Measurements from ENCODE around the gene ZNF622.
"Not testable (repeated sequence)": the region's sequence is repeated elsewhere in the genome, so short reads cannot be mapped to it uniquely, and the experiment has no call there.

ZNF622 gene

GRCh38 chr5:16480144-16480543, 14.5 kb upstream of the ZNF622 start:
- Histone ChIP-seq H3K36me3 (ENCODE audit: control insufficient read depth, insufficient read depth, low read length) (no peaks in the 10 kb centered on the region), H3K9me3 (ENCODE audit: control insufficient read depth, insufficient read depth, low read length) (no peaks in the 10 kb centered on the region), H3K27me3 (ENCODE audit: control insufficient read depth, insufficient read depth, low read length) (no peaks in the 10 kb centered on the region; the same call in 1 of the 2 replicates), H3K9ac (ENCODE audit: low read depth, low read length) (no peak overlapping the region), H3K4me1 (ENCODE audit: control insufficient read depth, insufficient read depth, low read length) (no peaks in the 10 kb centered on the region), H3K27ac (ENCODE audit: low read depth, low read length) (no peak overlapping the region), H3K4me3 (ENCODE audit: low read depth, low read length) (no peak overlapping the region)

GRCh38 chr5:16477541-16477940, 11.9 kb upstream of the ZNF622 start:
- Histone ChIP-seq H3K27ac (ENCODE audit: low read depth, low read length) (no peak overlapping the region), H3K9ac (ENCODE audit: low read depth, low read length) (no peak overlapping the region), H3K36me3 (ENCODE audit: control insufficient read depth, insufficient read depth, low read length) (no peaks in the 10 kb centered on the region), H3K4me1 (ENCODE audit: control insufficient read depth, insufficient read depth, low read length) (no peaks in the 10 kb centered on the region), H3K4me3 (ENCODE audit: low read depth, low read length) (no peak overlapping the region), H3K27me3 (ENCODE audit: control insufficient read depth, insufficient read depth, low read length) (no peaks in the 10 kb centered on the region), H3K9me3 (ENCODE audit: control insufficient read depth, insufficient read depth, low read length) (no peaks in the 10 kb centered on the region)

DNA sequence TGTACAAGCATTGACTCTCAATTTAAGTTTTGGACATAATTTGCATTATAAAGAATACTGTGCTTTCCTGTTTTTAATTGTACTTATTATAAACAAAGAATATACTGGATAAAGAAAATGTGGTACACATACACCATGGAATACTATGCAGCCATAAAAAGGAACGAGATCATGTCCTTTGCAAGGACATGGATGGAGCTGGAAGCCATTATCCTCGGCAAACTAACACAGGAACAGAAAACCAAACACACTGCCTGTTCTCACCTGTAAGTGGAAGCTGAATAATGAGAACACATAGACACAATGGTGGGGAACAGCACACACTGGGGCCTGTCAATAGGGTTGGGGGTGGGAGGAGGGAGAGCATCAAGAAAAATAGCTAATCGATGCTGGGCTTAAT, 10.8 kb upstream of the ZNF622 start:
- not testable (repeated sequence) for H3K27ac ChIP-seq (ENCODE audit: low read depth, low read length); H3K4me1 ChIP-seq (ENCODE audit: control insufficient read depth, insufficient read depth, low read length); H3K36me3 ChIP-seq (ENCODE audit: control insufficient read depth, insufficient read depth, low read length); H3K27me3 ChIP-seq (ENCODE audit: control insufficient read depth, insufficient read depth, low read length); H3K9me3 ChIP-seq (ENCODE audit: control insufficient read depth, insufficient read depth, low read length); H3K9ac ChIP-seq (ENCODE audit: low read depth, low read length); H3K4me3 ChIP-seq (ENCODE audit: low read depth, low read length)

- no peak overlapping the region for H3K4me3 ChIP-seq (ENCODE audit: low read depth, low read length)
- H3K9me3 ChIP-seq (ENCODE audit: control insufficient read depth, insufficient read depth, low read length): no peaks in the 10 kb centered on the region
- H3K9ac ChIP-seq (ENCODE audit: low read depth, low read length): no peak overlapping the region
- no peaks in the 10 kb centered on the region for H3K27me3 ChIP-seq (ENCODE audit: control insufficient read depth, insufficient read depth, low read length)
- no peaks in the 10 kb centered on the region for H3K4me1 ChIP-seq (ENCODE audit: control insufficient read depth, insufficient read depth, low read length)
- H3K27ac ChIP-seq (ENCODE audit: low read depth, low read length): no peak overlapping the region
- H3K36me3 ChIP-seq (ENCODE audit: control insufficient read depth, insufficient read depth, low read length): no peaks in the 10 kb centered on the region
Observed at GRCh38 chr5:16471387-16471786, 5.8 kb upstream of the ZNF622 start.

DNA sequence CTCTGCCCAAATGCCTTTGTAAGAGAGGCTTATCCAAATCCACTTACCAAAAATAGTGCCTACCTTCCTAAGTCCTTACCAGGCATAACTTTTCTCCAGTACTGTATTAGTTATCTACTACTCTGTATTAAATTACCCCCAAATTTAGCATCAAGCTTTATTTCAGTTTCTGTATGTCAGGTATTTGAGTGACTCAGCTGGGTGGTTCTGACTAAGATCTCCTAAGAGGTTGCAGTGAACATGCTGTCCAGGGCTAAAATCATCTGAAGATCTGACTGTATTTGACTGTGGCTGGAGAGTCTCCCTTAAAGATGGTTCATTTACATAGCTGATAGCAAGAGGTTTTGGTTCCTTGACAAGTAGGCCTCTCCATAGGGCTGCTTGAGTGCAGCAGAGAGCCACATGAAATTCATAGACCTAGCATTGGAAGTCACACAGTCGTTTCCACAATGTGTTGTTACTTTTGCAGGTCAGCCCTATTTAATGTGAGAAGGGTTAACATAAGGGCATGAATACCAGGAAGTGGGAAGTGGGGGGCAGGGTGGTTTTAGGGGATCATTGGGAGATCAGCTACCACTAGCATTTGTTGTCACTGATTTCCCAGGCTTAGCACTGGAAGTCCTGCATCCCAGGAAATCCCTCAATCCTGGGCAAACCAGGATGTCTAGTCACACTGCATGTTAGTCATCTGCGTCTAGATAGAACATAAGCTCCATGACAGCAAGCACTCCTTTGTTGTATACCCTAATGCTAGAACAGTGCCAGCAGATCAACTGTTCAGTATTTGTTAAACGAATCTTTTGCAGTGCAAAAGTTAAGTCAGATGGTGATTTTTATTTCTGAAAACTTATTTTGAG, 2.0 kb upstream of the ZNF622 start:
- Histone ChIP-seq H3K36me3 (ENCODE audit: control insufficient read depth, insufficient read depth, low read length) (peaks cover 10% of the 10 kb centered on the region), H3K4me1 (ENCODE audit: control insufficient read depth, insufficient read depth, low read length) (no peaks in the 10 kb centered on the region), H3K27me3 (ENCODE audit: control insufficient read depth, insufficient read depth, low read length) (no peaks in the 10 kb centered on the region), H3K27ac (ENCODE audit: low read depth, low read length) (no peak overlapping the region), H3K9ac (ENCODE audit: low read depth, low read length) (no peak overlapping the region), H3K9me3 (ENCODE audit: control insufficient read depth, insufficient read depth, low read length) (no peaks in the 10 kb centered on the region), H3K4me3 (ENCODE audit: low read depth, low read length) (no peak overlapping the region)

DNA sequence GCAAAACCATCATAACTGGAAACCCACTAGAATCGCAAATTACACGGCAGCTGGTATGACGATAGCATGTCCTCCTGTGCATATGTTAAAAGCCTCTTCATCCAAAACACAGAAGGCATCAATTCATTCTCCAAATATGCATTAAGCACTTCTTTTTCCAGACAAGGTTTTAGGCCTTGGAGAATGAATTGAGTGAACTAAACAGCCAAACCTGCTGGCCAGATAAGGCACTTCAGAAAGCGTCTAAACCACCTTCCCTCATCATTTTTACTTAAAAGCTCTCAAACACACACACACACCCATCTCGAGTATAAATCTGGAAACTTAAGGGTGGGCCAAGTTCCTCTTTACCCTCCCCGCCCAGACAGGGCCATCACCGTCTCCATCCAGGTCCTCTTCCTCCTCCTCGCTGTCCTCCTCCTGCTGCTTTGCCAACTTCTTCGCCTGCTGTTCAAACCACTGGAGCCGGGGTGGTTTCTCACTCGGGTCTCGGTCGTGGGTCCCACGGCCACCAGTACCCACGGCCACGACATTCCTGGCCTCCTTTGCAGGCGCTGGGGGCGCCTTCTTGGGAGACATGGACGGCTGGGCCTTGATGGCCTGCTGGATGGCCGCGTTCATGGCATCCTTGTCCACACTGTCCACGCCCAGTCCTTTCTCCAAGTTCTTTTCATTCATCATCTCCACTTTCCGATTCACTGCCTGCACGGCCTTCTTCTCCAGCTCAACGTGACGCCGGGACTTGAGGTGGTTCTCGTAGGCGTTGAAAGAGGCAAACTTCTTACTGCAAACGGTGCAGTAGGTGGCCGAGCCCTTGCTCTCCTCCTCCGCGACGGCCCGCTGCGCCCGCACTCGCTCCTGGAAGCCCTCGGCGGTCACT, 696 bp downstream of the ZNF622 start:
- Histone ChIP-seq H3K4me1 (ENCODE audit: control insufficient read depth, insufficient read depth, low read length) (no peaks in the 10 kb centered on the region), H3K27ac (ENCODE audit: low read depth, low read length) (peak overlapping the region; percentile 32), H3K9me3 (ENCODE audit: control insufficient read depth, insufficient read depth, low read length) (no peaks in the 10 kb centered on the region), H3K27me3 (ENCODE audit: control insufficient read depth, insufficient read depth, low read length) (no peaks in the 10 kb centered on the region), H3K4me3 (ENCODE audit: low read depth, low read length) (peak overlapping the region; percentile 97), H3K36me3 (ENCODE audit: control insufficient read depth, insufficient read depth, low read length) (peaks cover 34% of the 10 kb centered on the region), H3K9ac (ENCODE audit: low read depth, low read length) (peak overlapping the region; percentile 80)

- Histone ChIP-seq H3K9me3 (ENCODE audit: control insufficient read depth, insufficient read depth, low read length) (no peaks in the 10 kb centered on the region), H3K27me3 (ENCODE audit: control insufficient read depth, insufficient read depth, low read length) (no peaks in the 10 kb centered on the region), H3K4me1 (ENCODE audit: control insufficient read depth, insufficient read depth, low read length) (no peaks in the 10 kb centered on the region), H3K27ac (ENCODE audit: low read depth, low read length) (no peak overlapping the region), H3K36me3 (ENCODE audit: control insufficient read depth, insufficient read depth, low read length) (peaks cover 41% of the 10 kb centered on the region), H3K9ac (ENCODE audit: low read depth, low read length) (no peak overlapping the region), H3K4me3 (ENCODE audit: low read depth, low read length) (peak overlapping the region; percentile 97)
Observed at GRCh38 chr5:16464231-16464630, 1.4 kb downstream of the ZNF622 start.

DNA sequence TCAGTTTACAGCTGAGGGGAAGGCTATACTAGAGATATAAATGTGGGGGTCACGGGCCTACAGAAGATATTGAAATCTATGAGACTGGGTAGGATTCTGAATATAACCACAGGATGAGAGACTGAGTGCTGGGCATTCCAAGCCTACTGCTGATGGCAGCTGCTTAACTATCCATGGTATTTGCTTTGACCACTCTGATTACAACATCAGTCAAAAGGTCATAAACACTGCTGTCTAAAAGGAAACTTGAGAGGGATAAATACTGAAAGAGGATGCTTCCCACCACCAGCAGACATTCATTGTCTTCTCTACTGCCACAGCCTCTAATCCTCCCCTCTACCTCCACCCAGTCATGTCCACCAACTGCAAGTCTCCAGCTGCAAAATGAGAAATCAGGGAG, 3.8 kb downstream of the ZNF622 start:
- Histone ChIP-seq H3K27ac (ENCODE audit: low read depth, low read length) (no peak overlapping the region), H3K4me1 (ENCODE audit: control insufficient read depth, insufficient read depth, low read length) (no peaks in the 10 kb centered on the region), H3K4me3 (ENCODE audit: low read depth, low read length) (no peak overlapping the region), H3K9me3 (ENCODE audit: control insufficient read depth, insufficient read depth, low read length) (no peaks in the 10 kb centered on the region), H3K27me3 (ENCODE audit: control insufficient read depth, insufficient read depth, low read length) (no peaks in the 10 kb centered on the region), H3K36me3 (ENCODE audit: control insufficient read depth, insufficient read depth, low read length) (peaks cover 64% of the 10 kb centered on the region), H3K9ac (ENCODE audit: low read depth, low read length) (no peak overlapping the region)

DNA sequence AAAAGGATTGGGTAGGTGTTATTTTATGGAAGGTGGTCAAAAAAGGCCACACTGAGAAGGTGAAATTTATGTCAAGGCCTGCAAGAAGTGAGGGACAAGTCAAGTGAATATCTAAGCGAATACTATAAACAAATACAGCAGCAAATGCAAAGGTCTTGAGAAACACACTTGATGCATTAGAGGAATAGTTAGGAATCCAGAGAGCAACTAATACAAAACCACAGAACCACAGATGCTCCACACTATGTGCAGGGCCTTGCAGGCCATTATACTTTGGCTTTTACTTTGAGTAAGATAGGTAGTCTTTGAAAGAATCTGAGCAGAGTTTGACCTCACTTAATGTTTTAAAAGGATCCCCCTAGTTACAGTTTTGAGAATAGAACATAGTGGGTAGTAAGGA, 4.6 kb downstream of the ZNF622 start:
- Histone ChIP-seq H3K4me1 (ENCODE audit: control insufficient read depth, insufficient read depth, low read length) (0 out of 2 replicates have a peak, but pooled peaks cover 1% of the 10 kb centered on the region), H3K9me3 (ENCODE audit: control insufficient read depth, insufficient read depth, low read length) (no peaks in the 10 kb centered on the region), H3K27me3 (ENCODE audit: control insufficient read depth, insufficient read depth, low read length) (no peaks in the 10 kb centered on the region)

GRCh38 chr5:16459451-16459850, 6.1 kb downstream of the ZNF622 start:
- Histone ChIP-seq H3K9me3 (ENCODE audit: control insufficient read depth, insufficient read depth, low read length) (no peaks in the 10 kb centered on the region), H3K27me3 (ENCODE audit: control insufficient read depth, insufficient read depth, low read length) (no peaks in the 10 kb centered on the region), H3K4me3 (ENCODE audit: low read depth, low read length) (no peak overlapping the region), H3K4me1 (ENCODE audit: control insufficient read depth, insufficient read depth, low read length) (0 out of 2 replicates have a peak, but pooled peaks cover 4% of the 10 kb centered on the region), H3K9ac (ENCODE audit: low read depth, low read length) (no peak overlapping the region), H3K27ac (ENCODE audit: low read depth, low read length) (no peak overlapping the region), H3K36me3 (ENCODE audit: control insufficient read depth, insufficient read depth, low read length) (peaks cover 83% of the 10 kb centered on the region)

More for the DNA sequence above, 4.6 kb downstream of the ZNF622 start:
- H3K9ac ChIP-seq (ENCODE audit: low read depth, low read length): no peak overlapping the region
- no peak overlapping the region for H3K27ac ChIP-seq (ENCODE audit: low read depth, low read length)
- H3K36me3 ChIP-seq (ENCODE audit: control insufficient read depth, insufficient read depth, low read length): peaks cover 67% of the 10 kb centered on the region
- no peak overlapping the region for H3K4me3 ChIP-seq (ENCODE audit: low read depth, low read length)

DNA sequence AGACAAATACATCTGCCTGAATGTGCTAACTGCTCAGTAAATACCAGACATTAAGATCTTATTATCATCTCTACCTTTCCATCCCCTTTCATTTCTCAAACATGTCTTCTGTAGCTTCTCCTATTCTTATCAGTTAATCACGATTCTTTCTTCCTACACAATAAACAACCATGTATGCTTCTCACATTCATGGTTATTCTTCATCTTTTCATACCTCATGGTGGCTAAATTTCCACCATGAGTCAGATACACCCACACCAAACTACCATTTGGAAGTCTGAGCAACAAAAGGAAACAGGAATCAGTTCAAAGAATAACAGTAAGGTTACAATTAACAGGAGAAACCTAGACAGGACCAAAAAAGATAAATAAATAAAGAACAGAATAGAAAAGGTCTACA, 7.7 kb downstream of the ZNF622 start:
- Histone ChIP-seq H3K4me3 (ENCODE audit: low read depth, low read length) (no peak overlapping the region), H3K36me3 (ENCODE audit: control insufficient read depth, insufficient read depth, low read length) (peaks cover 80% of the 10 kb centered on the region), H3K9ac (ENCODE audit: low read depth, low read length) (no peak overlapping the region)

More for the DNA sequence above, 7.7 kb downstream of the ZNF622 start:
- no peak overlapping the region for H3K27ac ChIP-seq (ENCODE audit: low read depth, low read length)
- no peaks in the 10 kb centered on the region for H3K27me3 ChIP-seq (ENCODE audit: control insufficient read depth, insufficient read depth, low read length)
- 0 out of 2 replicates have a peak, but pooled peaks cover 4% of the 10 kb centered on the region for H3K4me1 ChIP-seq (ENCODE audit: control insufficient read depth, insufficient read depth, low read length)
- H3K9me3 ChIP-seq (ENCODE audit: control insufficient read depth, insufficient read depth, low read length): no peaks in the 10 kb centered on the region

Measured in HUES48 (cell line).